Measurements from ENCODE around the gene LRRC8D.

DNA sequence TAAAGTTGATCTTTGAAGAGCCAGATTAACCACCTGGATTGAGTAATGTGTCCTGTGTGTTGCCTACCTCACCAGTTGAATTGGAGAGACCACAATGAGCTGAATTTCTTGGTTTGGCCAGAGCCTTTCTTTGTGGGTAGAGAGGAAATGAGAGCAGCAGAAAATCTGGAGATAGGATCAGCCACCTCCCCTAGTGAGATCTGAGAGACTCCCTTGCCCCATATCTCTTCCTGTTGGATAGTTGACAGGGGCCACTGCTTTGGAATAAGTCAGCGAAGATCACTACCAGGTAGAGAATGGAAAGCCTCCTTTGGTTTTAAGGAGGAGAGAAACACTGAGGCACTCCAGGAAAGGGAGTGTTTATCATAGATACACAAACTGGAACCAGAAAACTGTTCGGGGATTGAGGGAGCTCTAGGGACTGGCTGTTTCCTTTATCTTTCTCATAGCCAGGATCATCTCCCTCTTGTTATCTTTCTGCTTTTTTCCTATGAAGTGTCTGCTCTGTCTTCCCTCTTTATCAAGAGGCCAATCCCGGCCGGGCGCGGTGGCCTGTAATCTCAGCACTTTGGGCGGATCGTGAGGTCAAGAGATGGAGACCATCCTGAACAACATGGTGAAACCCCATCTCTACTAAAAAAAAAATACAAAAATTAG, 152.8 kb downstream of the LRRC8D start:
- TF ChIP-seq, protein P1, sequence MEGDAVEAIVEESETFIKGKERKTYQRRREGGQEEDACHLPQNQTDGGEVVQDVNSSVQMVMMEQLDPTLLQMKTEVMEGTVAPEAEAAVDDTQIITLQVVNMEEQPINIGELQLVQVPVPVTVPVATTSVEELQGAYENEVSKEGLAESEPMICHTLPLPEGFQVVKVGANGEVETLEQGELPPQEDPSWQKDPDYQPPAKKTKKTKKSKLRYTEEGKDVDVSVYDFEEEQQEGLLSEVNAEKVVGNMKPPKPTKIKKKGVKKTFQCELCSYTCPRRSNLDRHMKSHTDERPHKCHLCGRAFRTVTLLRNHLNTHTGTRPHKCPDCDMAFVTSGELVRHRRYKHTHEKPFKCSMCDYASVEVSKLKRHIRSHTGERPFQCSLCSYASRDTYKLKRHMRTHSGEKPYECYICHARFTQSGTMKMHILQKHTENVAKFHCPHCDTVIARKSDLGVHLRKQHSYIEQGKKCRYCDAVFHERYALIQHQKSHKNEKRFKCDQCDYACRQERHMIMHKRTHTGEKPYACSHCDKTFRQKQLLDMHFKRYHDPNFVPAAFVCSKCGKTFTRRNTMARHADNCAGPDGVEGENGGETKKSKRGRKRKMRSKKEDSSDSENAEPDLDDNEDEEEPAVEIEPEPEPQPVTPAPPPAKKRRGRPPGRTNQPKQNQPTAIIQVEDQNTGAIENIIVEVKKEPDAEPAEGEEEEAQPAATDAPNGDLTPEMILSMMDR (IDR thresholded peaks at IDR 0.05): no peak
- TF ChIP-seq POLR2AphosphoS5 (IDR thresholded peaks at IDR 0.05): no peak
